ENCODE measurements around the gene TM4SF1.

DNA sequence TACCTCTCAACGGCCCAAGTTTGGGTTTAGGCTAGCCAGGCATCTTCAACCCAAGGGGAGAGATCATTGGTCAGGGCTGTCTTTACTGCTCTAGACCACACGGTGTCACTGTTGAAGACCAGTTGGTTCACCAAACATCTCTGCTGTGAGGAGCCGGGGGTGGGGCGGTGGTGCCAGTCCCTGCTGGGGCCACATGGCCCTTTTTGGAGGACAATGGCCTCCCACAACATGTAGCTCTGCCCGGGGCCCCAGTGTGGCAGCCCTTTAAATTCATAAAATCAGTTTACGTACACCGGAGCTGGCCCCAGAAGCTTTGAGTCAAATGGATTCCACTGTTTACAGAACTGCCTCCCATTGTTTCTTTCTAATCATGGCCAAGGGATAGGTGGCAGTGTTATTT, 24.9 kb downstream of the TM4SF1 start:
- no peak for TF ChIP-seq POLR2AphosphoS5 (IDR thresholded peaks at IDR 0.05; ENCODE audit: low read depth, low read length)
- no peak for TF ChIP-seq TAF1 (IDR thresholded peaks at IDR 0.05; ENCODE audit: borderline replicate concordance, low read depth, low read length)

Data from GM12892 (cell line).